OCI-LY7 (cell line): Measurements from ENCODE around the gene GATA1. TPM values are rescaled to one million over a fixed set of nuclear protein-coding genes. Genes with fewer than 3 reads are reported as not detected.

Source experiments
- BruUV-seq: library from RNA; stranded (reverse); fragments of 400-500 nt; replicated peaks from 2 replicates; lab custom pipeline; 2021; lab: Mats Ljungman, UMichigan
- CTCF ChIA-PET: fragments of 300-600 bp; sonication (Branson Sonifier 250); formaldehyde crosslinking; loops from one replicate; lab custom pipeline; 2022; ENCODE audit warnings: antibody characterized with exemption; ENCODE audit not compliant: unreplicated experiment; lab: Charles Lee
- POLR2A ChIA-PET: fragments of 300-600 bp; sonication (Branson Sonifier 250); formaldehyde crosslinking; loops from one replicate; lab custom pipeline; 2022; ENCODE audit warnings: antibody characterized with exemption; lab: Charles Lee
- DNase-seq: peaks from one replicate; pipeline ENCODE4 v3.0.0-alpha.2; 2015; ENCODE audit warnings: low spot score
- H2AFZ ChIP-seq: fragments of 200-600 bp; sonication (generic), shearing (Covaris generic); 2 replicates; pipeline ENCODE4 v1.6.1; 2014; ENCODE audit warnings: mild to moderate bottlenecking, antibody characterized with exemption, low read length, moderate library complexity
- H3K27ac ChIP-seq: fragments of 200-600 bp; sonication (generic); 2 replicates; pipeline ENCODE4 v1.5.1; 2014; ENCODE audit warnings: mixed run types, low read depth, mild to moderate bottlenecking, moderate library complexity, low read length, inconsistent platforms; ENCODE audit not compliant: poor library complexity, severe bottlenecking
- H3K36me3 ChIP-seq: fragments of 200-600 bp; sonication (generic); 2 replicates; pipeline ENCODE4 v1.6.1; 2014; ENCODE audit warnings: mild to moderate bottlenecking, antibody characterized with exemption, low read length, moderate library complexity, mixed read lengths; ENCODE audit not compliant: insufficient read depth
- H3K4me1 ChIP-seq: fragments of 200-600 bp; sonication (generic); 2 replicates; pipeline ENCODE4 v1.5.1; 2014; ENCODE audit warnings: mild to moderate bottlenecking, low read length; ENCODE audit not compliant: insufficient read depth, poor library complexity, severe bottlenecking
- H3K4me2 ChIP-seq: fragments of 200-600 bp; sonication (generic); 2 replicates; pipeline ENCODE4 v1.6.1; 2014; ENCODE audit warnings: mild to moderate bottlenecking, low read length
- H3K4me3 ChIP-seq: fragments of 200-600 bp; sonication (generic); 2 replicates; pipeline ENCODE4 v1.5.1; 2014; ENCODE audit warnings: mild to moderate bottlenecking, low read depth, low read length; ENCODE audit not compliant: poor library complexity, severe bottlenecking
- H3K79me2 ChIP-seq: fragments of 200-600 bp; sonication (generic); 2 replicates; pipeline ENCODE4 v1.6.1; 2016; ENCODE audit warnings: low read depth, mild to moderate bottlenecking, low read length, moderate library complexity, mixed read lengths; ENCODE audit not compliant: insufficient read depth
- H3K9me2 ChIP-seq: fragments of 200-600 bp; sonication (generic); 2 replicates; pipeline ENCODE4 v1.6.1; 2016; ENCODE audit warnings: mild to moderate bottlenecking, low read length, mixed read lengths; ENCODE audit not compliant: insufficient read depth
- H3K9me3 ChIP-seq: fragments of 200-600 bp; sonication (generic); 2 replicates; pipeline ENCODE4 v1.6.1; 2014; ENCODE audit warnings: mild to moderate bottlenecking, mixed run types, low read length, mixed read lengths
- H4K20me1 ChIP-seq: fragments of 200-600 bp; sonication (generic); 2 replicates; pipeline ENCODE4 v1.6.1; 2014; ENCODE audit warnings: mild to moderate bottlenecking, antibody characterized with exemption, low read length, moderate library complexity, mixed read lengths; ENCODE audit not compliant: insufficient read depth
- EZH2phosphoT487 ChIP-seq: fragments of 200-600 bp; sonication (generic); IDR thresholded peaks from 2 replicates; pipeline ENCODE4 v1.6.1; 2018; ENCODE audit warnings: low read depth, borderline replicate concordance, mild to moderate bottlenecking, mixed run types, antibody characterized with exemption, low read length, moderate library complexity, mixed read lengths
- intact Hi-C: fragments of 100-400 bp; cut with micrococcal nuclease; formaldehyde crosslinking; loops from one replicate; pipeline ENCODE4 v1.10.0; 2022; ENCODE audit not compliant: unreplicated experiment
- total RNA-seq, 2 experiments: library from RNA; depleted of rRNA in 1 of 2; stranded (reverse); fragments of >200 nt in 1 of 2; shearing (Covaris generic) in 1 of 2; gene quantifications; 2 replicates each; pipeline ENCODE4 v1.2.3, GENCODE V29; 2014 to 2022
- TF ChIP-seq, protein P1 (sequence below): fragments of 200-600 bp; sonication (generic); conservative IDR thresholded peaks from 2 replicates; pipeline ENCODE4 v1.5.1; 2014; ENCODE audit warnings: mild to moderate bottlenecking, antibody characterized with exemption, low read length, moderate library complexity, mixed read lengths

Gene GATA1
- total RNA-seq, 2 experiments from 2014 or later, result not detected

DNA sequence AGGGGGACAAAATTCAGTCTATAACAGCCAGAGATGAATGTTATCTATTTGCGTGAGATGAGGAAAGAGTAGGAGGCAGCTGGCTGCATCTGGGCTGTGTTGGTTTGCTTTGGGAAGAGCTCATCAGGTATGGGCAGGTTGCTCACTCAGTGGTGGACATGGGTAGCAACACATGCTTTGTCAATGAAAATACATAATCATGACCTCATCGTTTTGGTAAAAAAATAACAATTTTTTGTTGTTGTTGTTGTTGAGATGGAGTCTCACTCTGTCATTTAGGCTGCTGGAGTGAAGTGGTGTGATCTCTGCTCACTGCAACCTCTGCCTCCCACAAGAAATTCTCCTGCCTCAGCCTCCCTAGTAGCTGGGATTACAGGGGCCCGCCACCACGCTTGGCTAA is 41.2 kb upstream of the GATA1 start:
- H2AFZ ChIP-seq, result no peak overlapping the region
- ChIA-PET CTCF (no interaction called here), POLR2A (interaction anchor here (0.6 kb wide), 1 partner anchor 163 kb away, joined by 5 read pairs; no protein-coding TSS in a partner anchor)
- intact Hi-C loops, result no loop called here
- no peak for DNase-seq
- H3K4me3 ChIP-seq, result no peak overlapping the region
- no peaks in the 10 kb centered on the region for H4K20me1 ChIP-seq
- H3K36me3 ChIP-seq, result no peaks in the 10 kb centered on the region
- H3K4me1 ChIP-seq, result no peaks in the 10 kb centered on the region
- BruUV-seq, result no TSS peak
- H3K9me3 ChIP-seq, result no peaks in the 10 kb centered on the region
- TF ChIP-seq, protein P1, sequence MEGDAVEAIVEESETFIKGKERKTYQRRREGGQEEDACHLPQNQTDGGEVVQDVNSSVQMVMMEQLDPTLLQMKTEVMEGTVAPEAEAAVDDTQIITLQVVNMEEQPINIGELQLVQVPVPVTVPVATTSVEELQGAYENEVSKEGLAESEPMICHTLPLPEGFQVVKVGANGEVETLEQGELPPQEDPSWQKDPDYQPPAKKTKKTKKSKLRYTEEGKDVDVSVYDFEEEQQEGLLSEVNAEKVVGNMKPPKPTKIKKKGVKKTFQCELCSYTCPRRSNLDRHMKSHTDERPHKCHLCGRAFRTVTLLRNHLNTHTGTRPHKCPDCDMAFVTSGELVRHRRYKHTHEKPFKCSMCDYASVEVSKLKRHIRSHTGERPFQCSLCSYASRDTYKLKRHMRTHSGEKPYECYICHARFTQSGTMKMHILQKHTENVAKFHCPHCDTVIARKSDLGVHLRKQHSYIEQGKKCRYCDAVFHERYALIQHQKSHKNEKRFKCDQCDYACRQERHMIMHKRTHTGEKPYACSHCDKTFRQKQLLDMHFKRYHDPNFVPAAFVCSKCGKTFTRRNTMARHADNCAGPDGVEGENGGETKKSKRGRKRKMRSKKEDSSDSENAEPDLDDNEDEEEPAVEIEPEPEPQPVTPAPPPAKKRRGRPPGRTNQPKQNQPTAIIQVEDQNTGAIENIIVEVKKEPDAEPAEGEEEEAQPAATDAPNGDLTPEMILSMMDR, result no peak
- TF ChIP-seq EZH2phosphoT487, result no peak
- H3K9me2 ChIP-seq, result no peaks in the 10 kb centered on the region
- no peak overlapping the region for H3K4me2 ChIP-seq
- no peaks in the 10 kb centered on the region for H3K79me2 ChIP-seq
- no peak overlapping the region for H3K27ac ChIP-seq

DNA sequence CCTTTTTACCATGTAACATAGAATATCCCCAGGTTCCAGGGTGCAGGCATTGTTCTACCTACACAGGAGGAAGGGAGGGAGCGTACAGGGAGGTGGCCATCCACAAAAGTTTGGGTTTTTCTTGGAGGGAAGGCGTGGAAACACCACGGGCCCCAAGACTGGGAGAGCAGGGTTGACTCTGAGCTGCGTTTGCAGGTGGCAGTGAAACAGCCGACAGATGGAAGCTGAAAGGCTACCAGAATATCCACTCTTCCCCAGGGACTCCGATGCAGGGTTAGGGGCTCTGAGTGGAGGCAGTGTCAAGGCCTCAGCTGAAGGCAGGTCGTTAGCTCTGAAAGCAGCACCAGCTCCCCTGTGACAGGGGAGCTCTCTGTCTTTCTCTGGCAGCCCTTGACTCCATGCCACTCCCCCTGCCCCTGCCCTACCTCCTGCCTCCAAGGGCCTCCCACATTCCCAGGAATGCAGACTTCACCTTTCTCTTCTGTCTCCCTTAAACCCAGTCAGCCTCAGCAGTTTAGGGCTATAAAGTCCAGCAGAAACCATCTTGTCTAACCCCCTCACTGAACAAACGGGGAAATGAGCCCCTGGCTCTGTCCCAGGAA is 38.9 kb upstream of the GATA1 start:
- ChIA-PET POLR2A (interaction anchor here (1.3 kb wide), 1 partner anchor 16 kb away, joined by 3 read pairs; no protein-coding TSS in a partner anchor), CTCF (no interaction called here)
- Histone ChIP-seq H3K4me3 (no peak overlapping the region), H3K4me1 (no peaks in the 10 kb centered on the region), H3K27ac (no peak overlapping the region), H3K36me3 (no peaks in the 10 kb centered on the region), H3K9me2 (no peaks in the 10 kb centered on the region), H3K9me3 (no peaks in the 10 kb centered on the region), H3K79me2 (no peaks in the 10 kb centered on the region), H4K20me1 (no peaks in the 10 kb centered on the region), H3K4me2 (no peak overlapping the region), H2AFZ (no peak overlapping the region)
- TF ChIP-seq, protein P1, result no peak
- TF ChIP-seq EZH2phosphoT487, result no peak
- BruUV-seq, result no TSS peak
- intact Hi-C loops, result no loop called here
- no peak for DNase-seq

DNA sequence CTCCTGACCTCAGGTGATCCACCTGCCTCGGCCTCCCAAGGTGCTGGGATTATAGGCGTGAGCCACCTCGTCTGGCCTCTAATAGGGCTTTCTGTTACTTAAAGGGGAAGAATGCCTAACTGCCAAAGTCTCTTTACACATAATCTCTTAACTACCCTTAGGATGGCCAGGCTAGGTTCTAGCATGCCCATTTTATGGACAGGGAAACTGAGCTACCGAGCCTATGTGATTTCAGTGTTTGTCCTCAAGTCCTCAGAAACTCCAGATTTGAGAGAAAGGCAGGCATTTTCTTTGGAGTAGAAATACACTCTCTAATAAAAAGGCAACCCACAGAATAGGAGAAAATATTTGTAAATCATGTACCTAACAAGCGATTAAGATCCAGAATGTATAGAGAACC is 37.2 kb upstream of the GATA1 start:
- Histone ChIP-seq H3K27ac (no peak overlapping the region), H3K4me2 (no peak overlapping the region), H3K36me3 (no peaks in the 10 kb centered on the region), H2AFZ (no peak overlapping the region), H4K20me1 (no peaks in the 10 kb centered on the region), H3K4me1 (no peaks in the 10 kb centered on the region), H3K4me3 (no peak overlapping the region), H3K9me3 (no peaks in the 10 kb centered on the region), H3K9me2 (no peaks in the 10 kb centered on the region), H3K79me2 (no peaks in the 10 kb centered on the region)
- CTCF ChIA-PET, result no interaction called here
- TF ChIP-seq, protein P1, result no peak
- no peak for TF ChIP-seq EZH2phosphoT487
- intact Hi-C loops, result no loop called here
- no TSS peak for BruUV-seq
- no peak for DNase-seq
- POLR2A ChIA-PET, result no interaction called here
